ENCODE results near the gene NFX1.
"Not testable (repeated sequence)": the region's sequence is repeated elsewhere in the genome, so short reads cannot be mapped to it uniquely, and the experiment has no call there.

The NFX1 gene

GRCh38 chr9:33364127-33364526 lies 73.8 kb downstream of the NFX1 start:
- no peaks in the 10 kb centered on the region for H4K20me1 ChIP-seq (ENCODE audit: low read depth, low read length)
- H3K36me3 ChIP-seq (ENCODE audit: low read length): peaks cover 8% of the 10 kb centered on the region
- H3K4me3 ChIP-seq (ENCODE audit: insufficient read depth, low read length, poor library complexity, severe bottlenecking): no peak overlapping the region
- H3F3A ChIP-seq (ENCODE audit: insufficient read depth): no peaks in the 10 kb centered on the region; the same call in 1 of the 2 replicates
- no peaks in the 10 kb centered on the region for H3K27me3 ChIP-seq (ENCODE audit: low read length)
- no peak overlapping the region for H3K27ac ChIP-seq (ENCODE audit: low read depth, low read length)
- no peaks in the 10 kb centered on the region for H3K9me2 ChIP-seq (replicated peaks; ENCODE audit: insufficient read depth, low read length)
- no peak for TF ChIP-seq EZH2phosphoT487 (conservative IDR thresholded peaks at IDR 0.05; ENCODE audit: low read length)
- TF ChIP-seq CTCF (IDR thresholded peaks at IDR 0.05; ENCODE audit: insufficient read depth, low read length, poor library complexity, severe bottlenecking): no peak
- H3K9me3 ChIP-seq (ENCODE audit: insufficient read depth, low read length): no peaks in the 10 kb centered on the region
- H3K9ac ChIP-seq (ENCODE audit: low read length): no peak overlapping the region
- H3K4me2 ChIP-seq (ENCODE audit: low read depth, low read length, poor library complexity, severe bottlenecking): no peak overlapping the region
- H2AFZ ChIP-seq (ENCODE audit: low read depth, low read length, severe bottlenecking): no peak overlapping the region
- H3K79me2 ChIP-seq (ENCODE audit: insufficient read depth, low read length): no peaks in the 10 kb centered on the region

GRCh38 chr9:33364814-33365213 lies 74.5 kb downstream of the NFX1 start:
- not testable (repeated sequence) for H3K4me2 ChIP-seq (ENCODE audit: low read depth, low read length, poor library complexity, severe bottlenecking); H3K27me3 ChIP-seq (ENCODE audit: low read length); H3F3A ChIP-seq (ENCODE audit: insufficient read depth); H3K79me2 ChIP-seq (ENCODE audit: insufficient read depth, low read length); H3K9me2 ChIP-seq (replicated peaks; ENCODE audit: insufficient read depth, low read length); H3K27ac ChIP-seq (ENCODE audit: low read depth, low read length); H4K20me1 ChIP-seq (ENCODE audit: low read depth, low read length); H3K9ac ChIP-seq (ENCODE audit: low read length); H3K4me3 ChIP-seq (ENCODE audit: insufficient read depth, low read length, poor library complexity, severe bottlenecking); H3K9me3 ChIP-seq (ENCODE audit: insufficient read depth, low read length); H2AFZ ChIP-seq (ENCODE audit: low read depth, low read length, severe bottlenecking)
- H3K36me3 ChIP-seq (ENCODE audit: low read length): peaks cover 14% of the 10 kb centered on the region

- no peaks in the 10 kb centered on the region for H3K27me3 ChIP-seq (ENCODE audit: low read length)
- H3K4me2 ChIP-seq (ENCODE audit: low read depth, low read length, poor library complexity, severe bottlenecking): no peak overlapping the region
- H3K4me3 ChIP-seq (ENCODE audit: insufficient read depth, low read length, poor library complexity, severe bottlenecking): no peak overlapping the region
- H3K9ac ChIP-seq (ENCODE audit: low read length): no peak overlapping the region
- no peak for TF ChIP-seq EZH2phosphoT487 (conservative IDR thresholded peaks at IDR 0.05; ENCODE audit: low read length)
- no peak for TF ChIP-seq CTCF (IDR thresholded peaks at IDR 0.05; ENCODE audit: insufficient read depth, low read length, poor library complexity, severe bottlenecking)
- no peaks in the 10 kb centered on the region for H4K20me1 ChIP-seq (ENCODE audit: low read depth, low read length)
- H3K27ac ChIP-seq (ENCODE audit: low read depth, low read length): no peak overlapping the region
- H3K9me2 ChIP-seq (replicated peaks; ENCODE audit: insufficient read depth, low read length): no peaks in the 10 kb centered on the region
- peaks cover 22% of the 10 kb centered on the region for H3K36me3 ChIP-seq (ENCODE audit: low read length)
- no peaks in the 10 kb centered on the region for H3K79me2 ChIP-seq (ENCODE audit: insufficient read depth, low read length)
- H3K9me3 ChIP-seq (ENCODE audit: insufficient read depth, low read length): no peaks in the 10 kb centered on the region
- H3F3A ChIP-seq (ENCODE audit: insufficient read depth): no peaks in the 10 kb centered on the region
- no peak overlapping the region for H2AFZ ChIP-seq (ENCODE audit: low read depth, low read length, severe bottlenecking)
These were observed 76.7 kb downstream of the NFX1 start for GRCh38 chr9:33366979-33367480.

GRCh38 chr9:33372900-33373299 lies 82.6 kb downstream of the NFX1 start:
- H3F3A ChIP-seq (ENCODE audit: insufficient read depth): no peaks in the 10 kb centered on the region
- H3K4me3 ChIP-seq (ENCODE audit: insufficient read depth, low read length, poor library complexity, severe bottlenecking): no peak overlapping the region
- no peaks in the 10 kb centered on the region for H3K9me2 ChIP-seq (replicated peaks; ENCODE audit: insufficient read depth, low read length)
- TF ChIP-seq EZH2phosphoT487 (conservative IDR thresholded peaks at IDR 0.05; ENCODE audit: low read length) (no peak), CTCF (IDR thresholded peaks at IDR 0.05; ENCODE audit: insufficient read depth, low read length, poor library complexity, severe bottlenecking) (no peak)
- peaks cover 14% of the 10 kb centered on the region for H3K36me3 ChIP-seq (ENCODE audit: low read length)
- H3K9ac ChIP-seq (ENCODE audit: low read length): no peak overlapping the region
- no peak overlapping the region for H2AFZ ChIP-seq (ENCODE audit: low read depth, low read length, severe bottlenecking)
- no peak overlapping the region for H3K4me2 ChIP-seq (ENCODE audit: low read depth, low read length, poor library complexity, severe bottlenecking)
- no peaks in the 10 kb centered on the region for H3K79me2 ChIP-seq (ENCODE audit: insufficient read depth, low read length)
- no peak overlapping the region for H3K27ac ChIP-seq (ENCODE audit: low read depth, low read length)
- no peaks in the 10 kb centered on the region for H4K20me1 ChIP-seq (ENCODE audit: low read depth, low read length)
- H3K27me3 ChIP-seq (ENCODE audit: low read length): no peaks in the 10 kb centered on the region
- no peaks in the 10 kb centered on the region for H3K9me3 ChIP-seq (ENCODE audit: insufficient read depth, low read length)

Measured in SU-DHL-6 (cell line).